OCI-LY7 (cell line): Measurements from ENCODE around the gene IFT27. TPM values are rescaled to one million over a fixed set of nuclear protein-coding genes. Genes with fewer than 3 reads are reported as not detected.

Experiments
- BruUV-seq: library from RNA; stranded (reverse); fragments of 400-500 nt; replicated peaks from 2 replicates; lab custom pipeline; 2021; lab: Mats Ljungman, UMichigan
- CTCF ChIA-PET: fragments of 300-600 bp; sonication (Branson Sonifier 250); formaldehyde crosslinking; loops from one replicate; lab custom pipeline; 2022; ENCODE audit warnings: antibody characterized with exemption; ENCODE audit not compliant: unreplicated experiment; lab: Charles Lee
- POLR2A ChIA-PET: fragments of 300-600 bp; sonication (Branson Sonifier 250); formaldehyde crosslinking; loops from one replicate; lab custom pipeline; 2022; ENCODE audit warnings: antibody characterized with exemption; lab: Charles Lee
- DNase-seq: peaks from one replicate; pipeline ENCODE4 v3.0.0-alpha.2; 2015; ENCODE audit warnings: low spot score
- H2AFZ ChIP-seq: fragments of 200-600 bp; sonication (generic), shearing (Covaris generic); 2 replicates; pipeline ENCODE4 v1.6.1; 2014; ENCODE audit warnings: mild to moderate bottlenecking, antibody characterized with exemption, low read length, moderate library complexity
- H3K27ac ChIP-seq: fragments of 200-600 bp; sonication (generic); 2 replicates; pipeline ENCODE4 v1.5.1; 2014; ENCODE audit warnings: mixed run types, low read depth, mild to moderate bottlenecking, moderate library complexity, low read length, inconsistent platforms; ENCODE audit not compliant: poor library complexity, severe bottlenecking
- H3K36me3 ChIP-seq: fragments of 200-600 bp; sonication (generic); 2 replicates; pipeline ENCODE4 v1.6.1; 2014; ENCODE audit warnings: mild to moderate bottlenecking, antibody characterized with exemption, low read length, moderate library complexity, mixed read lengths; ENCODE audit not compliant: insufficient read depth
- H3K4me1 ChIP-seq: fragments of 200-600 bp; sonication (generic); 2 replicates; pipeline ENCODE4 v1.5.1; 2014; ENCODE audit warnings: mild to moderate bottlenecking, low read length; ENCODE audit not compliant: insufficient read depth, poor library complexity, severe bottlenecking
- H3K4me2 ChIP-seq: fragments of 200-600 bp; sonication (generic); 2 replicates; pipeline ENCODE4 v1.6.1; 2014; ENCODE audit warnings: mild to moderate bottlenecking, low read length
- H3K4me3 ChIP-seq: fragments of 200-600 bp; sonication (generic); 2 replicates; pipeline ENCODE4 v1.5.1; 2014; ENCODE audit warnings: mild to moderate bottlenecking, low read depth, low read length; ENCODE audit not compliant: poor library complexity, severe bottlenecking
- H3K79me2 ChIP-seq: fragments of 200-600 bp; sonication (generic); 2 replicates; pipeline ENCODE4 v1.6.1; 2016; ENCODE audit warnings: low read depth, mild to moderate bottlenecking, low read length, moderate library complexity, mixed read lengths; ENCODE audit not compliant: insufficient read depth
- H3K9me2 ChIP-seq: fragments of 200-600 bp; sonication (generic); 2 replicates; pipeline ENCODE4 v1.6.1; 2016; ENCODE audit warnings: mild to moderate bottlenecking, low read length, mixed read lengths; ENCODE audit not compliant: insufficient read depth
- H3K9me3 ChIP-seq: fragments of 200-600 bp; sonication (generic); 2 replicates; pipeline ENCODE4 v1.6.1; 2014; ENCODE audit warnings: mild to moderate bottlenecking, mixed run types, low read length, mixed read lengths
- H4K20me1 ChIP-seq: fragments of 200-600 bp; sonication (generic); 2 replicates; pipeline ENCODE4 v1.6.1; 2014; ENCODE audit warnings: mild to moderate bottlenecking, antibody characterized with exemption, low read length, moderate library complexity, mixed read lengths; ENCODE audit not compliant: insufficient read depth
- EZH2phosphoT487 ChIP-seq: fragments of 200-600 bp; sonication (generic); IDR thresholded peaks from 2 replicates; pipeline ENCODE4 v1.6.1; 2018; ENCODE audit warnings: low read depth, borderline replicate concordance, mild to moderate bottlenecking, mixed run types, antibody characterized with exemption, low read length, moderate library complexity, mixed read lengths
- intact Hi-C: fragments of 100-400 bp; cut with micrococcal nuclease; formaldehyde crosslinking; loops from one replicate; pipeline ENCODE4 v1.10.0; 2022; ENCODE audit not compliant: unreplicated experiment
- total RNA-seq, 2 experiments: library from RNA; depleted of rRNA in 1 of 2; stranded (reverse); fragments of >200 nt in 1 of 2; shearing (Covaris generic) in 1 of 2; gene quantifications; 2 replicates each; pipeline ENCODE4 v1.2.3, GENCODE V29; 2014 to 2022
- TF ChIP-seq, protein P1 (sequence below): fragments of 200-600 bp; sonication (generic); conservative IDR thresholded peaks from 2 replicates; pipeline ENCODE4 v1.5.1; 2014; ENCODE audit warnings: mild to moderate bottlenecking, antibody characterized with exemption, low read length, moderate library complexity, mixed read lengths

The IFT27 gene
- total RNA-seq, 2 experiments from 2014 or later = 18.3 to 50.0 TPM

DNA sequence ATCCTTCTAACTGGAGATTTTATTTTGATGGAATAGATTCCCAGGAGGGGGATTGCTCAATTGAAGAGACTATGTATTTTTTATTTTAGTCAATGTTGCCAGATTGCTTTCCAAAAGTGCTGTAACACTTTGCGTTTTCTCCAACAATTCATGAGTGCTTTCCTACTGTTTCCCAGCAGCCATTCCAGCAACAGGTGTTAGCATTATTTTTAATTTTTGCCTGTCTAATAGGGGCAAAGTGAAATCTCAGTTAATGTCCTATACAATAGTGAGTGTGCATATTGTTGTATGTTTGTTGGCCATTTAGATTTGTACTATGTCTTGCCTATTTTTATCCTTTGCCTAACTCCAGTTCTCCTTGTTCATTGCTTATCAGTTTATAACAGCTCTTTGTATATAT, 60.3 kb downstream of the IFT27 start:
- Histone ChIP-seq H3K9me2 (no peaks in the 10 kb centered on the region), H3K4me1 (no peaks in the 10 kb centered on the region), H3K9me3 (no peaks in the 10 kb centered on the region), H3K36me3 (no peaks in the 10 kb centered on the region), H4K20me1 (no peaks in the 10 kb centered on the region), H3K27ac (no peak overlapping the region), H2AFZ (no peak overlapping the region), H3K4me2 (no peak overlapping the region), H3K79me2 (no peaks in the 10 kb centered on the region), H3K4me3 (no peak overlapping the region)
- TF ChIP-seq, protein P1, sequence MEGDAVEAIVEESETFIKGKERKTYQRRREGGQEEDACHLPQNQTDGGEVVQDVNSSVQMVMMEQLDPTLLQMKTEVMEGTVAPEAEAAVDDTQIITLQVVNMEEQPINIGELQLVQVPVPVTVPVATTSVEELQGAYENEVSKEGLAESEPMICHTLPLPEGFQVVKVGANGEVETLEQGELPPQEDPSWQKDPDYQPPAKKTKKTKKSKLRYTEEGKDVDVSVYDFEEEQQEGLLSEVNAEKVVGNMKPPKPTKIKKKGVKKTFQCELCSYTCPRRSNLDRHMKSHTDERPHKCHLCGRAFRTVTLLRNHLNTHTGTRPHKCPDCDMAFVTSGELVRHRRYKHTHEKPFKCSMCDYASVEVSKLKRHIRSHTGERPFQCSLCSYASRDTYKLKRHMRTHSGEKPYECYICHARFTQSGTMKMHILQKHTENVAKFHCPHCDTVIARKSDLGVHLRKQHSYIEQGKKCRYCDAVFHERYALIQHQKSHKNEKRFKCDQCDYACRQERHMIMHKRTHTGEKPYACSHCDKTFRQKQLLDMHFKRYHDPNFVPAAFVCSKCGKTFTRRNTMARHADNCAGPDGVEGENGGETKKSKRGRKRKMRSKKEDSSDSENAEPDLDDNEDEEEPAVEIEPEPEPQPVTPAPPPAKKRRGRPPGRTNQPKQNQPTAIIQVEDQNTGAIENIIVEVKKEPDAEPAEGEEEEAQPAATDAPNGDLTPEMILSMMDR = no peak
- no peak for TF ChIP-seq EZH2phosphoT487
- no peak for DNase-seq
- no TSS peak for BruUV-seq
- intact Hi-C loops = no loop called here
- ChIA-PET POLR2A (interaction anchor here (0.6 kb wide), 1 partner anchor 27 kb away, joined by 3 read pairs; no protein-coding TSS in a partner anchor), CTCF (no interaction called here)

DNA sequence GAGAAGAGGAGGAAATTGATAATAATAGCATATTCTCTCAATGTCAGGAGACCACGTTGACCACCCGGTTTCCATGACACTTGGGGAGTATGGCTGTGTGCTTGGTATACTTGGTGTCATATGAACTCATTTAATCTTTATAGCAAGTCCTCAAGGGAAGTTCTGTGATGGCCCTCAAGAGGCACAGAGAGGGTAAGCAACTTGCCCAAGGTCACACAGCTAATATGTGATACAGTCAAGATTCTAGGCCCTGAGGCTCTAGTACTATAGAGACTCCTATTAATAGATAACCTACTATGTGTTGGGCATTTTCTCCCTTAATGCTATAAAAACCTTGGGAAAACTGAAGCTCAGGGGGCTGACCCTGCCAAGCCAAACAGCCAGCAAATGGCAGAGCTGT, 61.8 kb downstream of the IFT27 start:
- ChIA-PET CTCF (no interaction called here), POLR2A (no interaction called here)
- H3K27ac ChIP-seq = no peak overlapping the region
- H3K4me3 ChIP-seq = no peak overlapping the region
- no peaks in the 10 kb centered on the region for H3K9me2 ChIP-seq
- intact Hi-C loops = no loop called here
- DNase-seq = no peak
- no peaks in the 10 kb centered on the region for H3K36me3 ChIP-seq
- H3K79me2 ChIP-seq = no peaks in the 10 kb centered on the region
- no peaks in the 10 kb centered on the region for H4K20me1 ChIP-seq
- H3K4me2 ChIP-seq = no peak overlapping the region
- TF ChIP-seq, protein P1 = no peak
- no peak for TF ChIP-seq EZH2phosphoT487
- H3K4me1 ChIP-seq = no peaks in the 10 kb centered on the region
- BruUV-seq = no TSS peak
- H3K9me3 ChIP-seq = no peaks in the 10 kb centered on the region
- H2AFZ ChIP-seq = no peak overlapping the region

DNA sequence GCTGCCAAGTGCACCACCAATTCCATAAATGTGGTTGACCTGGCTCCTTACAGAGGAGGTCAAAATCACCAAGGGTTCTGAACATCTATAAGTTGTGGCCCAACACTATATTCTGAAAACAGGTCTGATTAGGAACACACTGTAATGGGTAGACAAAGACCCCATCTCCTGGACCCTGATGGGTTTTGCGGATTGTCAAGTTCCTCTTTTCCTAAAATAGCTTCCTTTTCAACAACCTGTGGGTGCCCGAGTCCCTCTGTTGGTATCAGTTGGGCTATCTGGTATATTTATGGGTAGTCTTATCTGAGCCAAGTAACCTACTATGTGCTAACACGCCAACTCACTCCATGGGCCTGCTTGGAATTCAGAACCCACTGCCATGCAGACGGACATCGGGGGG, 62.5 kb downstream of the IFT27 start:
- no peaks in the 10 kb centered on the region for H3K9me3 ChIP-seq
- DNase-seq = no peak
- no peaks in the 10 kb centered on the region for H3K9me2 ChIP-seq
- no TSS peak for BruUV-seq
- no peaks in the 10 kb centered on the region for H3K79me2 ChIP-seq
- no peak overlapping the region for H3K4me2 ChIP-seq
- H2AFZ ChIP-seq = no peak overlapping the region
- H3K36me3 ChIP-seq = no peaks in the 10 kb centered on the region
- no peaks in the 10 kb centered on the region for H3K4me1 ChIP-seq
- H3K4me3 ChIP-seq = no peak overlapping the region
- ChIA-PET CTCF (no interaction called here), POLR2A (no interaction called here)
- H3K27ac ChIP-seq = no peak overlapping the region
- H4K20me1 ChIP-seq = no peaks in the 10 kb centered on the region
- TF ChIP-seq EZH2phosphoT487 = no peak
- TF ChIP-seq, protein P1 = no peak
- intact Hi-C loops = no loop called here

Other genes with a start within 250 kb of the IFT27 start
- 270 and 307 TPM in 2 replicates for gene EIF3D, start 247.0 kb downstream of the IFT27 start, total RNA-seq (2014; rRNA removed; shearing (Covaris generic))
- 201 and 223 TPM in 2 replicates for gene EIF3D, start 247.0 kb downstream of the IFT27 start, total RNA-seq (2022)
- gene CACNG2, start 72.4 kb downstream of the IFT27 start, total RNA-seq (2014; rRNA removed; shearing (Covaris generic)) = not detected in 2 replicates
- not detected in 2 replicates for gene CACNG2, start 72.4 kb downstream of the IFT27 start, total RNA-seq (2022)
- not detected in 2 replicates for gene PVALB, start 40.9 kb upstream of the IFT27 start, total RNA-seq (2014; rRNA removed; shearing (Covaris generic))
- gene PVALB, start 40.9 kb upstream of the IFT27 start, total RNA-seq (2022) = not detected in 2 replicates
- gene NCF4, start 84.9 kb upstream of the IFT27 start, total RNA-seq (2014; rRNA removed; shearing (Covaris generic)) = 63.6 and 68.0 TPM in 2 replicates
- 97.4 and 121 TPM in 2 replicates for gene NCF4, start 84.9 kb upstream of the IFT27 start, total RNA-seq (2022)
- gene CSF2RB, start 137.5 kb upstream of the IFT27 start, total RNA-seq (2014; rRNA removed; shearing (Covaris generic)) = 6.2 and 7.6 TPM in 2 replicates
- 21.6 and 23.4 TPM in 2 replicates for gene CSF2RB, start 137.5 kb upstream of the IFT27 start, total RNA-seq (2022)
- gene TST, start 243.3 kb upstream of the IFT27 start, total RNA-seq (2014; rRNA removed; shearing (Covaris generic)) = 36.0 and 37.6 TPM in 2 replicates
- gene TST, start 243.3 kb upstream of the IFT27 start, total RNA-seq (2022) = 37.6 and 41.5 TPM in 2 replicates
- gene MPST, start 243.6 kb upstream of the IFT27 start, total RNA-seq (2014; rRNA removed; shearing (Covaris generic)) = 105 and 124 TPM in 2 replicates
- gene MPST, start 243.6 kb upstream of the IFT27 start, total RNA-seq (2022) = 61.8 and 67.2 TPM in 2 replicates